ENCODE results near the gene SFT2D1. TPM values are rescaled to one million over a fixed set of nuclear protein-coding genes. Genes with fewer than 3 reads are reported as not detected.
A peak's percentile ranks its signal among the peaks of the same experiment; 100 is the strongest.
"Not testable (repeated sequence)": the region's sequence is repeated elsewhere in the genome, so short reads cannot be mapped to it uniquely, and the experiment has no call there.

Gene SFT2D1
- 10 to 100 TPM; 36.8 to 53.5 (median 48.4) TPM for total RNA-seq

- H3K27ac ChIP-seq = peak within 1 kb of the TSS; percentile 8 to 91 (median 89)
- no peaks in the 10 kb centered on the region for H3K36me3 ChIP-seq
- peak within 1 kb of the TSS; percentile 80 to 97 (median 89) for H3K4me3 ChIP-seq (replicated peaks in 1 of 3)
- peaks cover 18 to 30% of the 10 kb centered on the region in 2 donors for H3K4me1 ChIP-seq
- DNase-seq = peak; percentile 82 to 84
- TF ChIP-seq CTCF (IDR thresholded peaks at IDR 0.05) (peak in 1 of 6 experiments; percentile 3), POLR2A (IDR thresholded peaks at IDR 0.05) (peak; percentile 48 to 86)
- intact Hi-C loops (cut with DNase I) = no loop called here
- 1 to 3% methylated on average over 19 to 53 of the region's 73 CpGs for WGBS, 2 donors
- no peaks in the 10 kb centered on the region for H3K9me3 ChIP-seq
- no peaks in the 10 kb centered on the region for H3K27me3 ChIP-seq
These were observed at the start of gene SFT2D1 for GRCh38 chr6:166342349-166343149. TSS of gene SFT2D1 (minus strand) at chr6:166342545. CDS start at chr6:166342481, 64 bp downstream.

- intact Hi-C loops (cut with DNase I) = loop anchor here (10.0 kb wide), 1 partner anchor 54 kb away; no protein-coding TSS in a partner anchor
These were observed 46.8 kb upstream of the SFT2D1 start for GRCh38 chr6:166389119-166389518.

GRCh38 chr6:166388290-166389004 lies 46.1 kb upstream of the SFT2D1 start:
- Histone ChIP-seq H3K9me3 (no peaks in the 10 kb centered on the region), H3K4me1 (peaks cover 4 to 5% of the 10 kb centered on the region in 2 donors), H3K4me3 (replicated peaks in 1 of 3) (no peak overlapping the region), H3K27ac (no peak overlapping the region), H3K27me3 (no peaks in the 10 kb centered on the region), H3K36me3 (no peaks in the 10 kb centered on the region)
- no peak for DNase-seq
- no peak for TF ChIP-seq POLR2A (IDR thresholded peaks at IDR 0.05)
- no peak for TF ChIP-seq CTCF (IDR thresholded peaks at IDR 0.05)
- 90 to 92% methylated on average over 11 to 12 of the region's 13 CpGs for WGBS, 2 donors
- intact Hi-C loops (cut with DNase I) = loop anchor here (10.0 kb wide), 1 partner anchor 54 kb away; no protein-coding TSS in a partner anchor

More at GRCh38 chr6:166389119-166389518, 46.8 kb upstream of the SFT2D1 start:
- no peak overlapping the region for H3K4me3 ChIP-seq (replicated peaks in 1 of 3)
- no peak overlapping the region for H3K27ac ChIP-seq
- H3K4me1 ChIP-seq = peaks cover 1 to 2% of the 10 kb centered on the region in 2 donors
- no peaks in the 10 kb centered on the region for H3K36me3 ChIP-seq
- H3K9me3 ChIP-seq = no peaks in the 10 kb centered on the region
- DNase-seq = no peak
- no peaks in the 10 kb centered on the region for H3K27me3 ChIP-seq
- WGBS, 2 donors = 43 to 50% methylated on average over 3 of the region's 3 CpGs
- TF ChIP-seq POLR2A (IDR thresholded peaks at IDR 0.05) (no peak), CTCF (IDR thresholded peaks at IDR 0.05) (no peak)

- Histone ChIP-seq H3K27ac (no peak overlapping the region), H3K4me1 (peaks cover 4 to 5% of the 10 kb centered on the region in 2 donors), H3K4me3 (replicated peaks in 1 of 3) (no peak overlapping the region), H3K36me3 (no peaks in the 10 kb centered on the region), H3K27me3 (no peaks in the 10 kb centered on the region), H3K9me3 (no peaks in the 10 kb centered on the region)
- intact Hi-C loops (cut with DNase I) = loop anchor here (10.0 kb wide), 1 partner anchor 53 kb away; no protein-coding TSS in a partner anchor
- WGBS, 2 donors = 84 to 91% methylated on average over 5 of the region's 5 CpGs
- DNase-seq = no peak
- TF ChIP-seq CTCF (IDR thresholded peaks at IDR 0.05) = no peak
- no peak for TF ChIP-seq POLR2A (IDR thresholded peaks at IDR 0.05)
These were observed 45.4 kb upstream of the SFT2D1 start for GRCh38 chr6:166387642-166388289.

- intact Hi-C loops (cut with DNase I) = loop anchor here (10.0 kb wide), 1 partner anchor 52 kb away; no protein-coding TSS in a partner anchor
- WGBS, 2 donors = 93 to 95% methylated on average over 9 of the region's 9 CpGs
- not testable (repeated sequence) for H3K27me3 ChIP-seq; H3K4me3 ChIP-seq (replicated peaks in 1 of 3); DNase-seq; H3K36me3 ChIP-seq; H3K9me3 ChIP-seq; H3K4me1 ChIP-seq; H3K27ac ChIP-seq
These were observed 44.8 kb upstream of the SFT2D1 start for GRCh38 chr6:166387098-166387497.
